H1 (cell line): ENCODE results near the gene DPP8. TPM values are rescaled to one million over a fixed set of nuclear protein-coding genes. Genes with fewer than 3 reads are reported as not detected.

Experiments used
- CTCF ChIA-PET: fragments of 300-600 bp; sonication (Branson Sonifier 250); formaldehyde crosslinking; loops from one replicate; lab custom pipeline; 2021; ENCODE audit not compliant: partially characterized antibody; lab: Charles Lee
- POLR2A ChIA-PET: fragments of 300-600 bp; sonication (Branson Sonifier 250); formaldehyde crosslinking; loops from one replicate; lab custom pipeline; 2021; ENCODE audit warnings: inconsistent platforms; ENCODE audit not compliant: partially characterized antibody; lab: Charles Lee
- DNase-seq, 2 experiments: peaks; one replicate each; pipeline versions ENCODE4 v3.0.0 to v3.0.0-alpha.2; 2010 to 2022; ENCODE audit warnings: low spot score in 2 of 2, low read depth in 1 of 2, mixed read lengths in 1 of 2
- FAIRE-seq: peaks from 2 replicates; lab custom pipeline; 2011; peaks lifted over from hg19 to GRCh38; lab: Jason Lieb, UNC
- H2AFZ ChIP-seq: 2 replicates; pipeline ENCODE4 v1.8.1; 2012; ENCODE audit warnings: low read length, inconsistent platforms
- H2AK5ac ChIP-seq: 2 replicates; pipeline ENCODE4 v1.6.1; 2013; ENCODE audit warnings: low read depth, low read length
- H2BK120ac ChIP-seq: replicated peaks from 2 replicates; pipeline ENCODE3; 2013; ENCODE audit warnings: low read depth, low read length, inconsistent platforms
- H2BK12ac ChIP-seq: 2 replicates; pipeline ENCODE4 v1.6.1; 2013; ENCODE audit warnings: low read depth, low read length
- H2BK15ac ChIP-seq: 2 replicates; pipeline ENCODE4 v1.6.1; 2013; ENCODE audit warnings: low read length
- H2BK20ac ChIP-seq: 2 replicates; pipeline ENCODE4 v1.6.1; 2013; ENCODE audit warnings: low read length
- H2BK5ac ChIP-seq: 2 replicates; pipeline ENCODE4 v1.6.1; 2013; ENCODE audit warnings: low read depth, low read length
- H3K14ac ChIP-seq: 2 replicates; pipeline ENCODE4 v1.6.1; 2013; ENCODE audit warnings: inconsistent platforms; ENCODE audit not compliant: insufficient read length
- H3K18ac ChIP-seq: 2 replicates; pipeline ENCODE4 v1.6.1; 2013; ENCODE audit warnings: low read length; ENCODE audit errors: extremely low read depth
- H3K23ac ChIP-seq: 2 replicates; pipeline ENCODE4 v1.6.1; 2013; ENCODE audit warnings: inconsistent platforms; ENCODE audit not compliant: insufficient read length
- H3K23me2 ChIP-seq: 2 replicates; pipeline ENCODE4 v1.6.1; 2013; ENCODE audit warnings: low read depth, low read length
- H3K27ac ChIP-seq: 2 replicates; pipeline ENCODE4 v1.6.1; 2011; ENCODE audit warnings: low read depth, low read length, inconsistent platforms
- H3K27me3 ChIP-seq, 4 experiments: replicated peaks in 1 of 4; 1 replicate in 1 of 4; 2 replicates in 3 of 4; pipeline versions ENCODE4 v1.6.1 to v1.8.1; 2011 to 2013; ENCODE audit warnings: low read length in 3 of 4, mild to moderate bottlenecking in 3 of 4, inconsistent platforms in 2 of 4, mixed read lengths in 2 of 4, moderate library complexity in 1 of 4; ENCODE audit not compliant: control insufficient read depth in 3 of 4, insufficient read depth in 3 of 4; ENCODE audit errors: extremely low read depth in 1 of 4
- H3K36me3 ChIP-seq, 4 experiments: 2 replicates each; pipeline versions ENCODE4 v1.6.1 to v1.8.1; 2011 to 2013; ENCODE audit warnings: mild to moderate bottlenecking in 4 of 4, low read length in 3 of 4, moderate library complexity in 2 of 4, control low read depth in 1 of 4, inconsistent platforms in 1 of 4; ENCODE audit not compliant: insufficient read depth in 4 of 4, control insufficient read depth in 2 of 4
- H3K4ac ChIP-seq: replicated peaks from 2 replicates; pipeline ENCODE3; 2013; ENCODE audit warnings: low read length, low read depth, mixed read lengths, inconsistent platforms; ENCODE audit not compliant: insufficient read length
- H3K4me1 ChIP-seq, 4 experiments: replicated peaks in 1 of 4; 1 replicate in 1 of 4; 2 replicates in 3 of 4; pipeline versions ENCODE4 v1.6.1 to v1.8.1; 2011 to 2013; ENCODE audit warnings: low read length in 3 of 4, inconsistent platforms in 2 of 4, mixed read lengths in 1 of 4; ENCODE audit not compliant: insufficient read depth in 4 of 4, control insufficient read depth in 3 of 4
- H3K4me2 ChIP-seq, 2 experiments: 2 replicates each; pipeline versions ENCODE4 v1.6.1 to v1.8.1; 2011 to 2013; ENCODE audit warnings: low read depth in 2 of 2, low read length in 2 of 2, control low read depth in 1 of 2, inconsistent platforms in 1 of 2, mild to moderate bottlenecking in 1 of 2; ENCODE audit not compliant: insufficient read depth in 1 of 2
- H3K4me3 ChIP-seq, 4 experiments: fragments of 200-600, 300-600 bp in 1 of 4; sonication (generic), shearing (Covaris generic), sonication (Bioruptor Twin) in 1 of 4; 2 replicates each; pipeline versions ENCODE4 v1.5.1 to v1.8.1; 2011 to 2016; ENCODE audit warnings: low read length in 4 of 4, low read depth in 3 of 4, control low read depth in 2 of 4, inconsistent platforms in 2 of 4, mild to moderate bottlenecking in 2 of 4, mixed read lengths in 1 of 4, moderate library complexity in 1 of 4; ENCODE audit not compliant: insufficient read depth in 2 of 4; ENCODE audit errors: extremely low read depth in 1 of 4
- H3K56ac ChIP-seq: replicated peaks from 2 replicates; pipeline ENCODE3; 2013; ENCODE audit warnings: low read depth, mild to moderate bottlenecking, mixed read lengths, low read length, inconsistent platforms; ENCODE audit not compliant: insufficient read length
- H3K79me1 ChIP-seq: 2 replicates; pipeline ENCODE4 v1.6.1; 2013; ENCODE audit warnings: low read depth, low read length, control low read depth
- H3K79me2 ChIP-seq, 2 experiments: 2 replicates each; pipeline versions ENCODE4 v1.6.1 to v1.8.1; 2012 to 2013; ENCODE audit warnings: low read length in 2 of 2, mild to moderate bottlenecking in 2 of 2, inconsistent platforms in 1 of 2; ENCODE audit not compliant: insufficient read depth in 2 of 2, control insufficient read depth in 1 of 2
- H3K9ac ChIP-seq, 4 experiments: replicated peaks in 1 of 4; 1 replicate in 1 of 4; 2 replicates in 3 of 4; pipeline versions ENCODE4 v1.6.1 to v1.8.1; 2011 to 2013; ENCODE audit warnings: low read depth in 3 of 4, low read length in 3 of 4, control low read depth in 2 of 4, mild to moderate bottlenecking in 2 of 4, moderate library complexity in 2 of 4, inconsistent platforms in 1 of 4; ENCODE audit errors: extremely low read depth in 1 of 4
- H3K9me3 ChIP-seq, 2 experiments: 2 replicates each; pipeline versions ENCODE4 v1.6.1 to v1.8.1; 2012 to 2013; ENCODE audit warnings: mild to moderate bottlenecking in 2 of 2, moderate library complexity in 2 of 2, control low read depth in 1 of 2, inconsistent platforms in 1 of 2, low read depth in 1 of 2, low read length in 1 of 2, mixed read lengths in 1 of 2; ENCODE audit not compliant: insufficient read depth in 2 of 2
- H4K20me1 ChIP-seq, 2 experiments: replicated peaks in 1 of 2; 2 replicates each; pipeline versions ENCODE3 to v1.8.1; 2011 to 2013; ENCODE audit warnings: inconsistent platforms in 2 of 2, low read length in 2 of 2, mild to moderate bottlenecking in 1 of 2; ENCODE audit not compliant: insufficient read depth in 2 of 2, control insufficient read depth in 1 of 2
- H4K5ac ChIP-seq: 2 replicates; pipeline ENCODE4 v1.6.1; 2013; ENCODE audit warnings: low read length, low read depth, mixed read lengths, inconsistent platforms; ENCODE audit not compliant: insufficient read length
- H4K8ac ChIP-seq: 2 replicates; pipeline ENCODE4 v1.8.0; 2013; ENCODE audit warnings: mild to moderate bottlenecking, moderate library complexity, low read length, inconsistent platforms; ENCODE audit not compliant: insufficient read depth; ENCODE audit errors: extremely low read depth
- H4K91ac ChIP-seq: replicated peaks from 2 replicates; pipeline ENCODE3; 2013; ENCODE audit warnings: low read length, mixed read lengths, inconsistent platforms; ENCODE audit not compliant: insufficient read length
- CBX5 ChIP-seq: fragments of 300-800, 300-1000 bp; sonication (generic); IDR thresholded peaks from 2 replicates; pipeline ENCODE4 v1.7.1; 2016; ENCODE audit warnings: antibody characterized with exemption, low read length, low read depth
- CHD2 ChIP-seq: IDR thresholded peaks from 2 replicates; pipeline ENCODE4 v1.6.1; 2012; ENCODE audit warnings: low read length, improper control_type of control experiment
- FOSL1 ChIP-seq: IDR thresholded peaks from 2 replicates; pipeline ENCODE4 v1.6.1; 2011; ENCODE audit warnings: mild to moderate bottlenecking, low read depth, low read length, moderate library complexity; ENCODE audit not compliant: insufficient read depth
- GABPA ChIP-seq: IDR thresholded peaks from 2 replicates; pipeline ENCODE4 v1.6.1; 2011; ENCODE audit warnings: mild to moderate bottlenecking, low read length, moderate library complexity, borderline replicate concordance; ENCODE audit not compliant: insufficient read depth
- HDAC6 ChIP-seq: IDR thresholded peaks from one replicate; pipeline ENCODE4 v1.7.1; 2012; ENCODE audit warnings: low read depth, mild to moderate bottlenecking, inconsistent platforms, low read length, moderate library complexity
- JUND ChIP-seq: IDR thresholded peaks from 2 replicates; pipeline ENCODE4 v1.6.1; 2011; ENCODE audit warnings: mild to moderate bottlenecking, improper control_type of control experiment, low read length
- NRF1 ChIP-seq: IDR thresholded peaks from 2 replicates; pipeline ENCODE4 v1.6.1; 2011; ENCODE audit warnings: mild to moderate bottlenecking, low read depth, low read length, improper control_type of control experiment
- POLR2AphosphoS5 ChIP-seq: IDR thresholded peaks from 2 replicates; pipeline ENCODE4 v1.6.1; 2011; ENCODE audit warnings: low read depth, low read length
- SIX5 ChIP-seq: IDR thresholded peaks from 2 replicates; pipeline ENCODE4 v1.6.1; 2011; ENCODE audit warnings: mild to moderate bottlenecking, low read depth, low read length
- SP2 ChIP-seq: IDR thresholded peaks from 2 replicates; pipeline ENCODE4 v1.6.1; 2012; ENCODE audit warnings: mild to moderate bottlenecking, low read length, inconsistent platforms
- TAF7 ChIP-seq: optimal IDR thresholded peaks from 2 replicates; pipeline ENCODE3; 2011; ENCODE audit warnings: low read depth, mild to moderate bottlenecking, inconsistent platforms, low read length, moderate library complexity, borderline replicate concordance
- YY1 ChIP-seq: IDR thresholded peaks from 2 replicates; pipeline ENCODE4 v1.6.1; 2011; ENCODE audit warnings: low read depth, mild to moderate bottlenecking, low read length
- WGBS, 2 experiments: shearing (Covaris generic) in 1 of 2; methylation state at CpG; one replicate each; pipeline versions ENCODE4 v1.1.6 to v1.1.7; 2013 to 2015; ENCODE audit warnings: low lambda C conversion rate in 2 of 2, mixed read lengths in 2 of 2, inconsistent platforms in 1 of 2, low coverage in 1 of 2, missing lambda C conversion rate in 1 of 2; ENCODE audit not compliant: insufficient replicate concordance in 2 of 2, insufficient coverage in 1 of 2, insufficient read length in 1 of 2; ENCODE audit errors: extremely low coverage in 1 of 2, missing lambda C conversion rate in 1 of 2; 5-methylcytosine and 5-hydroxymethylcytosine counted together
- polyA plus RNA-seq, 7 experiments: library from polyadenylated mRNA; depleted of rRNA in 3 of 7; stranded (reverse) in 5 of 7; unstranded in 2 of 7; fragments of >200 nt in 5 of 7; fragments of 200-250 nt in 2 of 7; gene quantifications; 1 replicate in 5 of 7; 2 replicates in 1 of 7; 4 replicates in 1 of 7; pipeline versions ENCODE4 v1.2.1 to v1.2.3, GENCODE V29; 2011 to 2013; ENCODE audit warnings: missing spikeins in 2 of 7, mixed read lengths in 2 of 7
- total RNA-seq: library from RNA; stranded (reverse); fragmentation: NEBNext Ultra II Directional; extraction: Animal tissue kit (Norgen Biotek cat#: 25700); gene quantifications from 2 replicates; pipeline ENCODE4 v1.2.1, GENCODE V29; 2021
- TF ChIP-seq, protein P1 (sequence below), 3 experiments: IDR thresholded peaks; 1 replicate in 2 of 3; 2 replicates in 1 of 3; pipeline versions ENCODE4 v1.5.1 to v1.6.1; 2011; ENCODE audit warnings: low read length in 3 of 3, mild to moderate bottlenecking in 3 of 3, inconsistent platforms in 2 of 3, low read depth in 1 of 3, moderate library complexity in 1 of 3; ENCODE audit not compliant: insufficient read depth in 1 of 3; ENCODE audit errors: control extremely low read depth in 1 of 3

Gene DPP8
- total and polyA plus RNA-seq, 2 of the 8 experiments (the other 6 are each of a cell fraction or from before 2014, with no cell fraction given), result 9.9 to 26.0 TPM

DNA sequence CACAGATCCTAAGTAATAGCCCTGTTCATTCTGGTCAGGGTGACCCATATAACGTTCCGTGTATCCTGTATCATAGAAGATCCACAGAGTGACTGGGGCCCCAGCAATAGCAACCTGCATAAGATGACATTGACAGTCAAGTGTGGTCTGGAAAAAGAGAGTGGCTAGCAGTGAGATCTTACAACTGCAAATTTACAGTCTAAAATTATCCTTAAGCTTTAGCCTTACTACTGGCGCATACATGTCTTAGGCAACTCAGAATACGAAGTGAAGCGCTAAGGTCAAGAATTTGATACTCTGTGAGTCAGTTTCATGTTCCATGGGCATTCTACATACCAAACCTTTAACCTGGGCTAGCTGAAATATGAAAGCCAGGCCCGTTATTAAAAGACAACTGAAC lies 65.5 kb downstream of the DPP8 start:
- DNase-seq (no peak), FAIRE-seq (no peak)
- no peak overlapping the region for H2BK120ac ChIP-seq
- H3K27ac ChIP-seq, result no peak overlapping the region
- no peaks in the 10 kb centered on the region for H3K9me3 ChIP-seq
- H3K56ac ChIP-seq, result no peak overlapping the region
- H3K27me3 ChIP-seq, result no peaks in the 10 kb centered on the region
- H3K14ac ChIP-seq, result no peak overlapping the region
- no peak overlapping the region for H4K91ac ChIP-seq
- H3K79me2 ChIP-seq, result no peaks in the 10 kb centered on the region
- no peak overlapping the region for H2AFZ ChIP-seq
- no peak overlapping the region for H3K18ac ChIP-seq
- no peak overlapping the region for H3K4me3 ChIP-seq
- no peak overlapping the region for H4K8ac ChIP-seq
- no peak overlapping the region for H3K23ac ChIP-seq
- POLR2A ChIA-PET, result interaction anchor here (0.8 to 1.5 kb wide), 2 partner anchors 11 to 31 kb away, joined by 3 read pairs; no protein-coding TSS in a partner anchor
- H2AK5ac ChIP-seq, result no peak overlapping the region
- H2BK20ac ChIP-seq, result no peak overlapping the region
- H3K4ac ChIP-seq, result no peak overlapping the region
- H2BK5ac ChIP-seq, result no peak overlapping the region
- no peak overlapping the region for H3K9ac ChIP-seq
- WGBS, 2 experiments, result 95% methylated on average over 6 of the region's 6 CpGs; no CpG with 5 or more reads in 1 of the 2 experiments
- no peaks in the 10 kb centered on the region for H3K4me1 ChIP-seq
- peaks cover 11 to 58% (median 30%) of the 10 kb centered on the region in 4 experiments; a peak in 7 of 8 replicates for H3K36me3 ChIP-seq
- no peaks in the 10 kb centered on the region for H4K20me1 ChIP-seq
- no peaks in the 10 kb centered on the region; the same call in 1 of the 2 replicates for H3K79me1 ChIP-seq
- CTCF ChIA-PET, result interaction anchor here (0.6 to 1.6 kb wide), 6 partner anchors 24 to 906 kb away, joined by 3 read pairs; no protein-coding TSS in a partner anchor
- no peak overlapping the region for H4K5ac ChIP-seq
- H3K23me2 ChIP-seq, result no peaks in the 10 kb centered on the region
- H2BK15ac ChIP-seq, result no peak overlapping the region
- H2BK12ac ChIP-seq, result no peak overlapping the region
- no peak overlapping the region for H3K4me2 ChIP-seq
- TF ChIP-seq POLR2AphosphoS5 (no peak), JUND (no peak), TAF7 (no peak), GABPA (no peak), FOSL1 (no peak), SIX5 (no peak), SP2 (no peak), CHD2 (no peak), CBX5 (no peak), NRF1 (no peak), YY1 (no peak), HDAC6 (no peak)
- TF ChIP-seq, protein P1, sequence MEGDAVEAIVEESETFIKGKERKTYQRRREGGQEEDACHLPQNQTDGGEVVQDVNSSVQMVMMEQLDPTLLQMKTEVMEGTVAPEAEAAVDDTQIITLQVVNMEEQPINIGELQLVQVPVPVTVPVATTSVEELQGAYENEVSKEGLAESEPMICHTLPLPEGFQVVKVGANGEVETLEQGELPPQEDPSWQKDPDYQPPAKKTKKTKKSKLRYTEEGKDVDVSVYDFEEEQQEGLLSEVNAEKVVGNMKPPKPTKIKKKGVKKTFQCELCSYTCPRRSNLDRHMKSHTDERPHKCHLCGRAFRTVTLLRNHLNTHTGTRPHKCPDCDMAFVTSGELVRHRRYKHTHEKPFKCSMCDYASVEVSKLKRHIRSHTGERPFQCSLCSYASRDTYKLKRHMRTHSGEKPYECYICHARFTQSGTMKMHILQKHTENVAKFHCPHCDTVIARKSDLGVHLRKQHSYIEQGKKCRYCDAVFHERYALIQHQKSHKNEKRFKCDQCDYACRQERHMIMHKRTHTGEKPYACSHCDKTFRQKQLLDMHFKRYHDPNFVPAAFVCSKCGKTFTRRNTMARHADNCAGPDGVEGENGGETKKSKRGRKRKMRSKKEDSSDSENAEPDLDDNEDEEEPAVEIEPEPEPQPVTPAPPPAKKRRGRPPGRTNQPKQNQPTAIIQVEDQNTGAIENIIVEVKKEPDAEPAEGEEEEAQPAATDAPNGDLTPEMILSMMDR (IDR thresholded peaks at IDR 0.05; ENCODE audit: control extremely low read depth in 1 of 3, insufficient read depth in 1 of 3, low read depth in 1 of 3, low read length in 3 of 3), result no peak
